ENCODE data around the gene PAPLN. TPM values are rescaled to one million over a fixed set of nuclear protein-coding genes. Genes with fewer than 3 reads are reported as not detected.

PAPLN gene
- total and polyA plus RNA-seq, 3 experiments from 2014 or later = 0.18 to 0.31 (median 0.23) TPM

DNA sequence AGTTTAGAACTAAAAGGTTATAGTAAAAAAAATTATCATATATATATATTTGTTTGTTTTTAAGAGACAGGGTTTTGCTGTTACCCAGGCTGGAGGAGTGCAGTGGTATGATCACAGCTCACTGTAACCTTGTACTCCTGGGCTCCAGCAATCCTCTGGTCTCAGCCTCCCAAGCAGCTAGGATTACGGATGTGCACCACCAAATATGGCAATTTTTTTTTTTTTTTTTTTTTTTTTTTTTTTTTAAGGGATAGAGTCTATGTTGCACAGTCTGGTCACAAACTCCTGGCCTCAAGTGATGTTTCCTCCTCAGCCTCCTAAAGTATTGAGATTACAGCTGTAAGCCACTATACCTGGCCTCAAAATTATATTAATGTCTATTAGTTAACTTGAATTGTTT, 48.7 kb downstream of the PAPLN start:
- Mint-ChIP-seq H3K36me3 (peaks cover 10 to 67% (median 25%) of the 10 kb centered on the region in 3 donors), H3K4me3 (no peak overlapping the region), H3K4me1 (peaks cover 12 to 27% (median 14%) of the 10 kb centered on the region in 3 donors), H3K27ac (no peak overlapping the region), H3K9me3 (no peaks in the 10 kb centered on the region), H3K27me3 (no peaks in the 10 kb centered on the region)
- DNase-seq = no peak
- Histone ChIP-seq H3K27ac (ENCODE audit: low read depth, low read length) (no peak overlapping the region), H3K4me1 (ENCODE audit: insufficient read depth, low read length) (no peaks in the 10 kb centered on the region), H3K36me3 (ENCODE audit: insufficient read depth, low read length) (peaks cover 26% of the 10 kb centered on the region), H3K9me3 (ENCODE audit: low read length) (no peaks in the 10 kb centered on the region), H3K27me3 (ENCODE audit: insufficient read depth, low read length, poor library complexity, severe bottlenecking) (no peaks in the 10 kb centered on the region), H3K4me3 (ENCODE audit: low read length) (no peak overlapping the region)
- CTCF ChIA-PET = no interaction called here
- POLR2A ChIA-PET = interaction anchor here (0.7 kb wide), 1 partner anchor 205 kb away, joined by 4 read pairs; the partner anchor contains the start of gene RIOX1

DNA sequence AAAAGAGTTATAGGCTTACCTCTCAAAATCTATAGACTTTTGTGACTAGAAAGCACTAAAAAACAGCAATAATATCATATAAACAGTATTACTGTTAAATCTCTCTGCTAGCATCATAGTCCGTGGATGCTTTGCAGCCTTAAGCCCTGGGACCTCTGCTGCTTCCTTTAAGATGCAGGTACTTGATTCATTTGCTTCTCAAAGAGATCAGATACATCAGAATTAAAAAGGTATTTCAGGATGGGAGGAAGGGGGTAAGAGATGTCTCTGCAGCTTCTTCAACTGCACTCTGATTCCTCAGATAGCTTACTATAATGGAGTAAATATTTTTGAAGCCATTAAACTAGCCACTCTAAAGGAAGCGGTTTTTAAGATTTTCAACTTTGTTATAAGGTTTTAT, 49.3 kb downstream of the PAPLN start:
- Histone ChIP-seq H3K9me3 (ENCODE audit: low read length) (no peaks in the 10 kb centered on the region), H3K4me3 (ENCODE audit: low read length) (no peak overlapping the region), H3K27ac (ENCODE audit: low read depth, low read length) (no peak overlapping the region), H3K27me3 (ENCODE audit: insufficient read depth, low read length, poor library complexity, severe bottlenecking) (no peaks in the 10 kb centered on the region), H3K36me3 (ENCODE audit: insufficient read depth, low read length) (peaks cover 26% of the 10 kb centered on the region), H3K4me1 (ENCODE audit: insufficient read depth, low read length) (no peaks in the 10 kb centered on the region)
- ChIA-PET CTCF (no interaction called here), POLR2A (no interaction called here)
- Mint-ChIP-seq H3K4me1 (peaks cover 12 to 27% (median 14%) of the 10 kb centered on the region in 3 donors), H3K27me3 (no peaks in the 10 kb centered on the region), H3K36me3 (peaks cover 10 to 60% (median 21%) of the 10 kb centered on the region in 3 donors), H3K4me3 (no peak overlapping the region), H3K9me3 (no peaks in the 10 kb centered on the region), H3K27ac (no peak overlapping the region)
- DNase-seq = no peak

DNA sequence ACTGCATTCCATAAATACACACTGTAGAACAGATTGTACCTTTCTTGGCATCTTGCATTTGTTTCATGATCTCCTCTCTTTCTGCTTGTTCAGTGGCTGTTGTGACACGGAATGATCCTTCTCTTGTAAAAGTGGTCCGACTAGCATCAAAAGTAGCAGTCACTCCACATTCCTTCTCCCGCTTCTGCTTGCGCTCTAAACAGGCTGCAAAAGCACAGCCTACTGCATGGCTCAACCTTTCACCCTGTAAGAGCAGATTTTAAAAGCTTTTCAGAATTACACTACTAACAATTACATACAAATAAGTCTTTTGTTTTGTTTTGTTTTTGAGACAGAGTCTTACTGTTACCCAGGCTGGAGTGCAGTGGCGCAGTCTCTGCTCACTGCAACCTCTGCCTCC, 49.8 kb downstream of the PAPLN start:
- peaks cover 9 to 23% (median 11%) of the 10 kb centered on the region in 3 donors for H3K4me1 Mint-ChIP-seq
- peaks cover 7 to 59% (median 20%) of the 10 kb centered on the region in 3 donors for H3K36me3 Mint-ChIP-seq
- ChIA-PET POLR2A (no interaction called here), CTCF (no interaction called here)
- H3K9me3 Mint-ChIP-seq = no peaks in the 10 kb centered on the region
- no peak overlapping the region for H3K27ac Mint-ChIP-seq
- no peaks in the 10 kb centered on the region for H3K27me3 ChIP-seq (ENCODE audit: insufficient read depth, low read length, poor library complexity, severe bottlenecking)
- DNase-seq = no peak
- H3K27ac ChIP-seq (ENCODE audit: low read depth, low read length) = no peak overlapping the region
- H3K4me3 ChIP-seq (ENCODE audit: low read length) = no peak overlapping the region
- no peak overlapping the region for H3K4me3 Mint-ChIP-seq
- H3K4me1 ChIP-seq (ENCODE audit: insufficient read depth, low read length) = no peaks in the 10 kb centered on the region
- no peaks in the 10 kb centered on the region for H3K27me3 Mint-ChIP-seq
- no peaks in the 10 kb centered on the region for H3K9me3 ChIP-seq (ENCODE audit: low read length)
- H3K36me3 ChIP-seq (ENCODE audit: insufficient read depth, low read length) = peaks cover 24% of the 10 kb centered on the region

DNA sequence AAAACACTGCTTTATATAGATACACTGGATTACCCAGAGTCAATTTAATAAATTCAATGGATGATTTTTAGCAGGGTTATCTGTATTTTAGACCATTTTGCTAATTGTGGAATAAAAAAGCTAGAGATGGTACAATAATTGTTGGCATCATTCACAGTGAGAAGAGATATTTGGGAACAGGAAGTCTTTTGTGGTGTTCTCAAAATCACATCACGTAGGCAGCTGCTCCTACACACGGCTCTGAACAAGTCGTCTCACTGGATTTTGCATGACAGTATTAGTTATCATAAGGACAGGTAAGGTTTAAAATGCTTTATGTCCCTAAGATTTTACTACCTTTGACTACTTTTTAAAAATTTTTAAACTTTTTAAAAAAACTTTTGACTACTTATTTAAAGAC, 52.0 kb downstream of the PAPLN start:
- POLR2A ChIA-PET = no interaction called here
- no peak for DNase-seq
- no peaks in the 10 kb centered on the region for H3K9me3 Mint-ChIP-seq

DNA sequence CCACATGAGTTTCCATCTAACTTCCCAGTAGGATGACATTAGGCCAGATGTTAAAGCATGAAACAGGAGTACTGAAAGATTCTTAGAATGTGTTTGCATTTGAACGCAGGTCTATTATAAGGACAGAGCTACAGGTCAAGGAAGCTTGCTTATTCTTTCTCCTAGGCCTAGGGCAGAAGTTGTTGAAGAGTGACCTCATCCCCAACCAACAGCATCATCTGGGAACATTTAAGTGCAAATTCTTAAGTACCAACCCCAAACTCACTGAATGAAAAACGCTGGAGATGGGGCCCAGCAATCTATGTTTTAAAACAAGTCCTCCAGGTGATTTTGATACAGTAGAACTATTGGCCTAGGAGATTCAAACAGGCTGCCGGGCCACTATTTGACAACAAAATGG, 52.4 kb downstream of the PAPLN start:
- Histone ChIP-seq H3K4me3 (ENCODE audit: low read length) (no peak overlapping the region), H3K4me1 (ENCODE audit: insufficient read depth, low read length) (no peaks in the 10 kb centered on the region), H3K27me3 (ENCODE audit: insufficient read depth, low read length, poor library complexity, severe bottlenecking) (no peaks in the 10 kb centered on the region), H3K9me3 (ENCODE audit: low read length) (no peaks in the 10 kb centered on the region), H3K36me3 (ENCODE audit: insufficient read depth, low read length) (no peaks in the 10 kb centered on the region), H3K27ac (ENCODE audit: low read depth, low read length) (no peak overlapping the region)
- H3K27me3 Mint-ChIP-seq = no peaks in the 10 kb centered on the region
- DNase-seq = no peak
- ChIA-PET CTCF (no interaction called here), POLR2A (no interaction called here)
- H3K4me3 Mint-ChIP-seq = no peak overlapping the region
- H3K27ac Mint-ChIP-seq = peak overlapping the region in 2 of 8 donors; percentile 42 to 49
- peaks cover 8 to 53% (median 10%) of the 10 kb centered on the region in 3 donors for H3K36me3 Mint-ChIP-seq
- peaks cover 5 to 16% (median 9%) of the 10 kb centered on the region in 3 donors for H3K4me1 Mint-ChIP-seq
- H3K9me3 Mint-ChIP-seq = no peaks in the 10 kb centered on the region

More for the DNA sequence above, 52.0 kb downstream of the PAPLN start:
- no peaks in the 10 kb centered on the region for H3K27me3 Mint-ChIP-seq
- no peak overlapping the region for H3K4me3 ChIP-seq (ENCODE audit: low read length)
- H3K9me3 ChIP-seq (ENCODE audit: low read length) = no peaks in the 10 kb centered on the region
- peaks cover 5 to 16% (median 9%) of the 10 kb centered on the region in 3 donors for H3K4me1 Mint-ChIP-seq
- peak overlapping the region in 1 of 8 donors; percentile 49 for H3K27ac Mint-ChIP-seq
- no peak overlapping the region for H3K4me3 Mint-ChIP-seq
- no peaks in the 10 kb centered on the region for H3K27me3 ChIP-seq (ENCODE audit: insufficient read depth, low read length, poor library complexity, severe bottlenecking)
- H3K36me3 Mint-ChIP-seq = peaks cover 8 to 55% (median 10%) of the 10 kb centered on the region in 3 donors
- H3K27ac ChIP-seq (ENCODE audit: low read depth, low read length) = no peak overlapping the region
- peaks cover 2% of the 10 kb centered on the region for H3K36me3 ChIP-seq (ENCODE audit: insufficient read depth, low read length)
- H3K4me1 ChIP-seq (ENCODE audit: insufficient read depth, low read length) = no peaks in the 10 kb centered on the region
- CTCF ChIA-PET = no interaction called here

DNA sequence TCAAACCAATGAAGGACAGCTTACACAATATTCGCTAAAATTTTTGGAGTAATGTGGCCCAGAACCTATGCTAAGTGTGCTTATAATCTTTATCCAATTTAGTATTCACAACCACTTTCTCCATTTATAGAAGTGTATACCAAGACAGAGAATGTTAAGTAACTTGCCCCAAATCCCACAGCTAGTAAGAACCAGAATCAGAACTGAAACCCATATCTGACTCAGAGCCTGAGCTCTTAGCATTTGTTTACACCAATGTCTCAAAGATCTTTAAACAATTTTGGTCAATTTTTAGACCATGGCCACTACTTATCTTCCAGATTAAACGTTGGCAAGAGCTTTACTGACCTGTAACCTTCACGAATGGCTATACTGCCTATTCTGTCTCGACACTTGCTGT, 53.0 kb downstream of the PAPLN start:
- ChIA-PET CTCF (no interaction called here), POLR2A (no interaction called here)
- no peak overlapping the region for H3K4me3 ChIP-seq (ENCODE audit: low read length)
- no peaks in the 10 kb centered on the region for H3K27me3 ChIP-seq (ENCODE audit: insufficient read depth, low read length, poor library complexity, severe bottlenecking)
- H3K9me3 Mint-ChIP-seq = no peaks in the 10 kb centered on the region
- no peak overlapping the region for H3K27ac ChIP-seq (ENCODE audit: low read depth, low read length)
- H3K4me1 ChIP-seq (ENCODE audit: insufficient read depth, low read length) = no peaks in the 10 kb centered on the region
- H3K36me3 Mint-ChIP-seq = peaks cover 8 to 50% (median 10%) of the 10 kb centered on the region in 3 donors
- no peaks in the 10 kb centered on the region for H3K9me3 ChIP-seq (ENCODE audit: low read length)
- no peak overlapping the region for H3K4me3 Mint-ChIP-seq
- H3K27ac Mint-ChIP-seq = no peak overlapping the region
- H3K27me3 Mint-ChIP-seq = no peaks in the 10 kb centered on the region
- no peak for DNase-seq
- peaks cover 5 to 16% (median 9%) of the 10 kb centered on the region in 3 donors for H3K4me1 Mint-ChIP-seq
- no peaks in the 10 kb centered on the region for H3K36me3 ChIP-seq (ENCODE audit: insufficient read depth, low read length)

DNA sequence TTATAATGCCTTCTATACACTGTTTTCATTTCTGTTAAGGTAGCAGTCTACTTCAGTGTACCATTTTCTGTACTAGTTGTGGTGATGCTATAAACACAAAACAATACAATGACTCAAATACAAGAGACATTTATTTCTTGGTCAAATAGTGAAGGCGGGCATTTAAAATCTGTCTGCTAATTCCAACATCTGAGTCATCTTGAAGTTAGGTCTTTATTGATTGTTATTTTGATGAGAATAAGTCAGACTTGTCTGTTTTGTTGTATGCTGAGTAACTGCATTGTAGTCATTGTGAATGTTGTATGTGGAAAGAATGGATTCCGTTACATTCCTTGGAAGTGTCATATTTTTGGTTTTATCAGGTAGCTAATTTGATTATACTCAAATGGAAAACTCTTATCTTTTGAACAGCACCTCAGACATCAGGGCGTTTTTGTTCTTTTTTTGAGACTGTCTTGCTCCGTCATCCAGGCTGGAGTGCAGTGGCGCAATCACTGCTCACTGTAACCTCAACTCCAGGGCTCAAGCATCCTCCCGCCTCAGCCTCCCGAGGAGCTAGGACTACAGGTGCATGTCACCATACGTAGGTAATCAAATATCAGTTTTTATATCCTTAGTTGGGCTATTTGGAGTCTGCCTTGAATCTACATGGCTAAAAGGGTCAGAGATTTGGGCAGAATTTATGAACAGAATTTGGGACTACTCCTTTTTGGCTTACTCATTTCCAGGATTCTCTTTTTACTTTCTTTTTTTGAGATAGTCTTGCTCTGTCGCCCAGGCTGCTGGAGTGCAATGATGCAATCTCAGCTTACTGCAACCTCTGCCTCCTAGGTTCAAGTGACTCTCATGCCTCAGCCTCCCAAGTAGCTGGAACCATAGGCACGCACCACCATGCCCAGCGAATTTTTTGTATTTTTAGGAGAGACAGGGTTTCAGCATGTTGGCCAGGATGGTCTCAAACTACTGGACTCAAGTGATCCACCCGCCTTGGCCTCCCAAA, 56.8 kb downstream of the PAPLN start:
- H3K9me3 ChIP-seq (ENCODE audit: low read length) = no peaks in the 10 kb centered on the region

DNA sequence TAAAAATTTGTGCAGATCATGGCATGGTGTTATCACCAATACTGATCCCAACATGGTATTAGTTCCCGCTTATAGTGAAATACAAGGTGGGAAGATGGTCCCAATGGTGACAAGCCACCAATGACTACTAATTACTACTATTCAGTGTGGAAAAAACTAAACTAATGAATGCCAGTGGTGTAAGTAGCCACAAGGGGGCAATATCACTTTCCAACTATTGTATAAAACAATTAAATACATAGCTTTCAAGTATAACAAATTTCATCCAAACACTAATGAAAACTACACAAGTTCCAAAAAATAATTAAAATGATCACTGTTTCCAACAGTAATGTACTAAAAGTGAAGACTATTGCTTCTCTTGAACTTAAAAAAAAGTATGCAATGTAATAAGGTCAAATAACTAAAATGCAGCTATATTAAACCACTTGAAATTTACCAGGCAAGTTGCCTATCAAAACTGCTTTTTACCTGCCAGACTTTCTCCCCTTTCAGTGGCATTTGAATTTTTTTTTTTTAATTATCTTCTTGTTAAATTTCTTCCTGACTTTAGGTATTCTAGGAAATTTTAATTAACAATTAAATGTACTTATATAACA, 58.0 kb downstream of the PAPLN start:
- no peaks in the 10 kb centered on the region for H3K4me1 ChIP-seq (ENCODE audit: insufficient read depth, low read length)
- peak in 2 of 5 donors; percentile 24 to 27 for DNase-seq
- H3K9me3 ChIP-seq (ENCODE audit: low read length) = no peaks in the 10 kb centered on the region
- H3K9me3 Mint-ChIP-seq = no peaks in the 10 kb centered on the region
- no peak overlapping the region for H3K27ac Mint-ChIP-seq
- no peak overlapping the region for H3K4me3 ChIP-seq (ENCODE audit: low read length)
- no peaks in the 10 kb centered on the region for H3K27me3 Mint-ChIP-seq
- no peaks in the 10 kb centered on the region for H3K27me3 ChIP-seq (ENCODE audit: insufficient read depth, low read length, poor library complexity, severe bottlenecking)
- H3K4me1 Mint-ChIP-seq = peaks cover 2 to 3% (median 2%) of the 10 kb centered on the region in 3 donors
- H3K4me3 Mint-ChIP-seq = no peak overlapping the region
- no peak overlapping the region for H3K27ac ChIP-seq (ENCODE audit: low read depth, low read length)
- H3K36me3 Mint-ChIP-seq = peaks cover 5 to 38% (median 9%) of the 10 kb centered on the region in 3 donors
- ChIA-PET CTCF (interaction anchor here (0.6 to 3.8 kb wide), 12 partner anchors 9 to 338 kb away, joined by 3 to 51 read pairs (median 4); partner anchors contain the start of genes NUMB and RIOX1), POLR2A (interaction anchor here (0.6 to 1.2 kb wide), 3 partner anchors 177 to 338 kb away, joined by 3 to 4 read pairs (median 3); no protein-coding TSS in a partner anchor)
- no peaks in the 10 kb centered on the region for H3K36me3 ChIP-seq (ENCODE audit: insufficient read depth, low read length)

More for the DNA sequence above, 56.8 kb downstream of the PAPLN start:
- H3K36me3 ChIP-seq (ENCODE audit: insufficient read depth, low read length) = no peaks in the 10 kb centered on the region
- ChIA-PET POLR2A (no interaction called here), CTCF (interaction anchor here (1.3 to 3.8 kb wide), 2 partner anchors 41 to 179 kb away, joined by 3 to 51 read pairs; no protein-coding TSS in a partner anchor)
- Mint-ChIP-seq H3K27ac (peak overlapping the region in 1 of 8 donors; percentile 12), H3K4me1 (peaks cover 5 to 15% (median 9%) of the 10 kb centered on the region in 3 donors), H3K27me3 (no peaks in the 10 kb centered on the region), H3K9me3 (no peaks in the 10 kb centered on the region), H3K4me3 (no peak overlapping the region), H3K36me3 (peaks cover 5 to 43% (median 9%) of the 10 kb centered on the region in 3 donors)
- H3K4me3 ChIP-seq (ENCODE audit: low read length) = no peak overlapping the region
- H3K27me3 ChIP-seq (ENCODE audit: insufficient read depth, low read length, poor library complexity, severe bottlenecking) = no peaks in the 10 kb centered on the region
- H3K27ac ChIP-seq (ENCODE audit: low read depth, low read length) = no peak overlapping the region
- DNase-seq = no peak
- H3K4me1 ChIP-seq (ENCODE audit: insufficient read depth, low read length) = no peaks in the 10 kb centered on the region

Data from CD8-positive, alpha-beta memory T cell (primary cell).